Activated effector memory CD4-positive, alpha-beta T cell treated with Interleukin-2 at 50 U/mL for 16 hours (primary cell): ENCODE measurements around the gene ABHD16B.

ENCODE experiments used
- DNase-seq: peaks from one replicate; pipeline ENCODE4 v3.0.0-alpha.2; 2020

The ABHD16B gene

DNA sequence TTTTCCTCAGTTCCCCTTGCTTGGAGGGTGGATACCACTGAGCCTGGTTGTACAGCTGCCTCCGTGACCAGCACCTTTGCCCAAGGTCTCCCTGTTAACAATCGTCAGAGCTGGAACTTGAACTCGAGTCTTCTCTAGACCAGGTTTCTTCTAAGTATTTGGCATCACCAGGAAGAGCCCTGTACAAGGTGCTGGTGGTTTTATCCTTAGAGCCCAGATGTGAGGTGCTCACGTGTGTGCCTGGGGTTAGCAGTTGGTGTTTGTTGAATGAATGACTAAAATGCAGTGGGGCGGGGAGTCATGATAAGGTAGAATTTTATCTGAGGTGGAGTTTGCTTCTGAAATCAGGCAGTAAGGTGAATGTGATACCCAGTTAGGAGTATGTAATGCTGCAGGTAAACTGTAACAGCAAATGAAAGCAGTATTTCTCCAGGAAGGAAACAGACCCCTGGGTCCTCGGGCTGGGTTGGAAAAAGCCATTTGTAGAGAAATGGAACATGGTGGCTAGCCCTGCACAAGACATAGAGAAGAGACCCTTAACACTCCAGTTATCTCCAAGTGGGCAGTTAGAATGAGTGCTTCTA is 36.8 kb downstream of the ABHD16B start:
- no peak for DNase-seq

DNA sequence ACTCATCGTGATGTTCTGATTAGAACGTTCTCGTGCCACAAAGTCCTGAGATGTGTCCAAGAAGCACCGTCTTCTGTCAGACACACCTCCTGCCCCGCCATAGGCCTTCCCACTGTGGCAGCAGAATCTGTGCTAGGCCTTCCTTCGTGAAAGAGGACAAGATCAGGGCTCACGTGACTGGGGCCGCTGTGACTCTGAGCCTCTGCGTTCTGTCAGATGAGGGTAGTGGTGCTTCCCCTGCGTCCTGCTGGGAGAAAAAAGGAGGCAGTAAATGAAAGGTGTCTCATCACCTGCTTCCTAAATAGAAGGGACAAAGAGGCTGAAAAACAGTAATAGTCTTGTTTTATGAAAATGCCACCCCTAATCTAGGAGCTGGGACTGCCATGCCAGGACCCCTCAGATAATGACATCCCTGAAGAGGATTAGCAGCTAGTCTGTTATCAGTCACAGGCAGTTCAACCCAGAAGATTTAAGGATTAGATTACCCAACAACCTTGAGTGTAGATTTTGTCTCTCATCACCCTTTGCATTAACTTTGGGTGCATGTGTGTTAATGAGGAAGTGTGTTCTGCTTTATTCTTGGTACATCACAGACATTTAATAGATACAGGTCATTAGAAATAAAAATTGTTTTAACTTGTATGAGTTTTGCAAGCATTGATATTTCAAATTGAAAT is 37.7 kb downstream of the ABHD16B start:
- DNase-seq = no peak

DNA sequence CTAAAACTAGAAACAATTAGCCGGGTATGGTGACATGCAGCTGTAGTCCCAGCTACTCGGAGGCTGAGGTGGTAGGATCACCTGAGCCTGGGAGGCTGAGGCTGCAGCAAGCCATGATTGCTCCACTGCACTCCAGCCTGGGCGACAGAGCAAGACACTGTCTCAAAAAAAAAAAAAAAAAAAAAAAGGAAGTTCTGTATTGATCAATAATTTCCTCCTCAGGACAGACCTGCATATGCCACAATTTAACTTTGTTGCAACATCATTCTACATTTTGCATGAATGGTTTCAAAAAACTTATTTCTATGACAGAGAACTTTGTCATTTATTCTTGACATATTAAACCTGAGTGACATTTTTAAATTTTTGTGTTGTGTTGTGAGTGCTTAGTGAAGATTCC is 39.1 kb downstream of the ABHD16B start:
- no peak for DNase-seq

DNA sequence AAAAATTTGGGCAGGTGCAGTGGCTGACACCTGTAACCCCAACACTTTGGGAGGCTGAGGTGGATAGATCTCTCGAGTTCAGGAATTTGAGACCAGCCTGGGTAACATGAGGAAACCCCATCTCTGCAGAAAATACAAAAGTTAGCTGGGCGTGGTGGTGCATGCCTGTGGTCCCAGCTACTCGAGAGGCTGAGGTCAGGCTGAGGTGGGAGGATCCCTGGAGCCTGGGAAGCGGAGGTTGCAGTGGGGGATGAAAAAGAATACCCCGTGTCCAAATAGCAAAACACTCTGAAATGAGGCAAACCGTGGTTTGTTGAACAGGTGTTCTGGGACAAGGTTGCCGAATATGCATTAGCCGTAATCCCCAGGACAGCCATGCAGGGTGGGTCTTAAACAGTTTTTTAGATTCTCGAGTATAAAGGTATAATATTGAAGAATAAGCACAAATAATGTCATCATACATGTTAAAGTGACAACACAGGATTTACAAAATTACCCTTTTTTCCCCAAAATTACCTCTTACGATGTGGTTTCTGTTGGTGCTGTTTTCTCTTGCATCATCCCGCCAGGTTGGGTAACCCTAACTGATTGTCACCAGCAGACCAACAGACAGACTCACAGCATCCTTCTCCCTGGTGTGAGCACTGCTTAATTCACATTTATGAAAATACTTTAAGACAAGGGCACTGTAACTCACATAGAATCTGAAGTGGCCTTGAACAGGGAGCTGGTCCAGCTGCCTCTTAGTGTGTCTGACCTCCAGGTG is 42.7 kb downstream of the ABHD16B start:
- no peak for DNase-seq

DNA sequence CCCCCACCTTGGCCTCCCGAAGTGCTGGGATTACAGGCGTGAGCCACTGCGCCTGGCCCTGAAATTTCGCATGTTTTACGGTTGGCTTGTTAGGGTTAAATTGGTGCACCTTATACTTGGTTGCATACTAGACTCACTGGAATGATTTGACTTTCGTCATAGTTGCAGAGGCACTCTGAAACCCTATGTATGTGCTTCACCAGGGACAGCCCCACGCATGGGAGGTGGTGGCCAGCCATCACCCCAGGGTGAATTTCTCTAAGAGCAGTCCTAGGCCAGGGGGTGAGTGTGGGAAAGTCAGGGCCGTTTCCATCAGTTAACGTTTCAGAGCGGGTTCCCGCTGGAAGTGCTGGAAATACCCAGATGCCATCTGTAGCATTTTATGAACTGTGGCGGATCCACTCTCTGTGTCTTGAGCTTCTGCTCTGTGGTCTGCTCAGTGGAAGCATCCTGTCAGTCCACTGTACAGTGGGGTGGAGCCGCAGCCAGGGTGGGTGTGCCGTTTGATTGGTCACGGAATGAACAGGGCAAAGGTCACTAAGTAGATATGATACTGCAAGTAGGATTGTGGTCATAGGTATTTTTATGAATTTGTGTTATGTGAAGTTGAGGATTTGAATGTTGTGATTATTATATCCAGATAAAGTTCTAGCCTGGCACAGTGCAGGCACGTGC is 46.8 kb downstream of the ABHD16B start:
- no peak for DNase-seq

DNA sequence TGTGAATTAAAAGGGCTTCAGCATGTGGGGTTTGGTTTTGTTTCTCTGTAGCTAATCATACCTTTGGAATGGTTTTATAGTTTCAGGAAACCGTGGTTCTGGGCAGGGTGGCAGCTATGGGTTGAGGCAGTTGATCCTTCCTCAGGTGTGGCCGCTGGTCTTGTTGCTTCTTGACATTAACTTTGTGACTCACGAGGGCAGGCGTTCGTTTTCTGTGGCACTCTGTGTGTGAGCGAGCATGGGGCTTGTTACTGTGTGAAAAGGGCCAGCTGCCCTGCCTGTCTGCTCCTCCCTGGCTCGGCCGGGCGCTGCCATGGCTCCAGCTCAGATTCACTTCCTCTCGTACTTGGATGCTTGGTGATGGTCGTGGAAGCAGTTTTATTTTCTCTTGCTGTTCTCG is 49.9 kb downstream of the ABHD16B start:
- DNase-seq = no peak
